Glomerular endothelial cell (primary cell): ENCODE data around the gene MYBL2. TPM values are rescaled to one million over a fixed set of nuclear protein-coding genes. Genes with fewer than 3 reads are reported as not detected.

Experiments
- DNase-seq: peaks from one replicate; pipeline ENCODE4 v3.0.0-alpha.2; 2011; ENCODE audit warnings: low read depth, low spot score; ENCODE audit errors: extremely low read depth
- total RNA-seq: library from RNA; depleted of rRNA; stranded (reverse); fragments of >200 nt; gene quantifications from 2 replicates; pipeline ENCODE4 v1.2.3, GENCODE V29; 2015

Gene MYBL2
- total RNA-seq, 1 donor from 2014 or later = 21.4 TPM

- no peak for DNase-seq
These were observed 54.7 kb downstream of the MYBL2 start for GRCh38 chr20:43721429-43722152.

DNA sequence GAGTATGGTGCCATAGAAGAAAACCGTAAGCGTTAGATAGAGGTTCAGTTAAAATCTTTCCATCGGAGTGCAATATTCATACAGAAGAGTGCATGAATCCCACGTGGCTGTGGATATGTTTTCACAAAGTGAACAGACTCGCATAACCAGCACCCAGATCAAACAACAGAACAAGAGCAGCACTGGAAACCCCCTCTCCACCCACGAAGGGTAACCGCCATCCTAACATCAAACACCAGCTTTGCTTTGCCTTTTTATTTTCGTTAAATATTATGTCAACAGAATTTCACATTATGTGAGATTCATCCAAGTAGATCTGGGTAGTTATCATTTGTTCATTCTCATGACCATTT, 55.2 kb downstream of the MYBL2 start:
- DNase-seq = no peak

DNA sequence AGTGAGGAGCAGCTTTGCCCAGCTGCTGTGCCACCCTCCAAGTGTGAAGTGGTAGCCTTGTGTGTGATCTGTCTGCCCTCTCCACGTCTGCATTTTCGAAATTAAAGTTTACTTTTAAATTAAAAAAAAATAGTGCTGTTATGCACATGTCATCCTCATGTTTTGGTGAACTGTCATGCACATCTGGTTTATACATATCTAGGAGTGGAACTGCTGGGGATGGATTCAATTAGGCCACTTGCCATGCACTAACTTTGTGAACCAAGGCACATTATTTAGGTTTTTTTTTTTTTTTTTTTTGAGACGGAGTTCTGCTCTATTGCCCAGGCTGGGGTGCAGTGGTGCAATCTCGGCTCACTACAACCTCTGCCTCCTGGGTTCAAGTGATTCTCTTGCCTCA, 56.3 kb downstream of the MYBL2 start:
- no peak for DNase-seq

DNA sequence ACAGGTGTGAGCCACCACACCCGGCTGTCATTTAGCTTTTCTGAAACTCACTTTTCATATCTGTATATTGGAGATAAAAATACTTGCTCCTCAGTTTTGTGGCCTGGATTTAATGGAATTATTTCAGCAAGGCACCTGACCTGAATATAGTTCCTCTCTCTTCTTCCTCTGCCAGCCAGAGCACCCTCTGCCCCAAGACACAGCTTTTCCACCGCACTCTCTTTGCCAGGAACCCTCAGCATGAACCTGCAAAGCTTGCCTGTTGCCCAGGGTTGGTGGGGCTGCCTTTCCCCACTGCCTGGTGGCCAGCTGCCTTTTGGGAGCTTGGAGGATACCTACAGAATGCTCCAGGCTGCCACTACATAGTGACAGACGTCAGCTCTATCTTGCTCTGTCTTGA, 56.8 kb downstream of the MYBL2 start:
- no peak for DNase-seq

DNA sequence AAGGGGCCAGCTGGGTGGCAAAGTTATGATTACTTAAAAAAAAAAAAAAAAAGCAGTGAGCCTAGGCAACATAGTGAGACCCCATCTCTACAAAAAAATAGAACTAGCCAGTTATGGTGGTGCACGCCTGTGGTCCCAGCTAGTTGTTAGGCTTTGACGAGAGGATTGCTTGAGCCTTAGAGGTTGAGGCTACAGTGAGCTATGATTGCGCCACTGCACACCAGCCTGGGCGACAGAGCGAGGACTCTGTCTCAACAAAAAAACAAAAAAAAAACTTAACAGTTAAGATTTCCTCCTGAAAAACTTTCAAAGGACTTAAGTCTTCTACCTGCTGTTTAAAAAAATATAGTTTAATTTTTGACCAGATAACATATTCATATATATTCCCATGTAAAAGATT, 57.5 kb downstream of the MYBL2 start:
- DNase-seq = no peak

- DNase-seq = no peak
These were observed 58.8 kb downstream of the MYBL2 start for GRCh38 chr20:43725666-43726065.

DNA sequence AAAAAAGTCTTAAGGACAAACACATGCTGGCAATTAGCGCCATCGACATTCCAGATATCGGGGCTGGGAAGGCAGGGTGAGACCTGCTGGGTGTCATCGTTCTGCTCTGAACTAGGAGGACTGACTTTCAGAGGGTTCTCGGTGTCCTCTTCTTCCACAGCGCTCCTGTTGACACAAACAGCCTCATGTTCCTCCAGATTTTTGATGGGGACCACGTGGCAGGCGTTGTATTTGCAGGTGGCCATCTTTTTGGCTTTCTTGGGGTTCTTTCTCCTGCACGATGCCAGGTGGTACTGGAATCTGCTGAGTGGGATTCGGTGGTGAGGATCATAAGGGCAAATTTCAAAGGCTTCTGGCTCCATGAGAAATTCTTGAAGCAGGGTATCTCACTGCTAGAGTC, 59.4 kb downstream of the MYBL2 start:
- no peak for DNase-seq

GRCh38 chr20:43726811-43727338, 60.0 kb downstream of the MYBL2 start, which contains the start of gene GTSF1L:
Gene GTSF1L (minus strand): TSS chr20:43727002. CDS start chr20:43726694, 308 bp downstream.
- DNase-seq = peak; percentile 55

DNA sequence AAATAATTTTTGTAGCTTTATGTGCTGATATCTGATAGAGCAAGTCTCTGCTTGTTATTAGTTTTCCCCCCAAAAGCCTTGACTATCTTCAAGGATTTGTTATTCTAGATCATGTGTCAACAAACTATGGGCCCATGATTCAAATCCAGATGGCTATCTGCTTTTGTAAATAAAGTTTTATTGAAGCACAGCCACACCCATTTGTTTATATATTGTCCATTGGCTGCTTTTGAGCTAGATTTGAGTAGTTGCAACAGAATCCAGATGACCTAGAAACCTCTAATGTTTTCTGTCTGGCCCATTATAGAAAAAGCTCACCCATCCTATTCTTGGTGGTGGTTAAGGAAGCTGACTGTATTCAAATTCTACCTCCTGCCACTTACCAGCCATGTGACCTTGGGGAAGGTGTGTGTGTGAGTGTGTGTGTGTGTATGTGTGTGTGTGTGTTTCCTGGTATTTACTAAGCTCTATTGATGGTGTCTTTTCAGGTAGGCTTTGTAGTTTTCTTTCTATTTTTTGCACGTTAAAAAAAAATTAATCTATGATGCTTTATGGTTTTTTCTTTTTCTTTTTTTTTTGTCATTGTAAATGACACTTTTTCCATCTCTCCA, 61.2 kb downstream of the MYBL2 start:
- DNase-seq = no peak

GRCh38 chr20:43728686-43729255, 61.9 kb downstream of the MYBL2 start:
- no peak for DNase-seq

DNA sequence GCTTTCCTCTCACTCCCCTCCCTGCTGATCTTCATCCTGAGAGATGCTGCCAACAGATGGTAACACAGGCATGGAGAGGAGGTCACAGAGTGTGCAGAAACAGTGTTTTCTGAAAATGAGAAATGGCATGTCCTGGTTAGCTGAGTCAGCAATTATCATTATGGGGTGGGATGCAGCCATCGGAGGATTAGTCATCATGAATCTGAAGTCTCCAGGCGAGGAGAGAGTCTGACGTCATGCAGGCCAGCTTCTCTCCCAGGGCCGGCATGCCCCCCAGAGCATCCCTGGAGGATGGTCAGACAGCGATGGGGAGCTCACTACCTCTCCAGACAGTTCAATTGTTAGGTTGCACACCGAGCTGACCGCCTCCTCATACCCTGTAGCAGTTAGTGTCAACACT, 64.6 kb downstream of the MYBL2 start:
- DNase-seq = no peak

GRCh38 chr20:43731927-43732326, 65.0 kb downstream of the MYBL2 start:
- no peak for DNase-seq

- no peak for DNase-seq
These were observed 69.8 kb downstream of the MYBL2 start for GRCh38 chr20:43736588-43737158.

DNA sequence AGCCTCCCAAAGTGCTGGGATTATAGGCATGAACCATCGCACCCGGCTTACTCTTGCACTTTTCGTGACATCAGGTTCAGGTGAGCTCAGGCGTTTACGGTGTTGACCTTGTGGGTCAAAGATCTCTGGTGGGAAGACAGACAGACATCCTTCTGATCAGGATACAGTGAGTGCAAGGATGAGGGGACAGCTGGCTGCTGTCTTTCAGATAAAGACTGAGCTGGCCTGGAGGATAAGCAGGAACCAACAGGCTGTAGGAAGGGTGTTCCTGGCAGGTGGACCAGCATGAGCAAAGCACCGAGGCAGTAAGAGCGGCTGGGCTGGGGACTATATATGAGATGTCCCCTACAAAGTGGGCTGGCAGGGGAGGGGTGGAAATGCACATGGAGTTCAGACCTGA, 71.0 kb downstream of the MYBL2 start:
- DNase-seq = no peak

DNA sequence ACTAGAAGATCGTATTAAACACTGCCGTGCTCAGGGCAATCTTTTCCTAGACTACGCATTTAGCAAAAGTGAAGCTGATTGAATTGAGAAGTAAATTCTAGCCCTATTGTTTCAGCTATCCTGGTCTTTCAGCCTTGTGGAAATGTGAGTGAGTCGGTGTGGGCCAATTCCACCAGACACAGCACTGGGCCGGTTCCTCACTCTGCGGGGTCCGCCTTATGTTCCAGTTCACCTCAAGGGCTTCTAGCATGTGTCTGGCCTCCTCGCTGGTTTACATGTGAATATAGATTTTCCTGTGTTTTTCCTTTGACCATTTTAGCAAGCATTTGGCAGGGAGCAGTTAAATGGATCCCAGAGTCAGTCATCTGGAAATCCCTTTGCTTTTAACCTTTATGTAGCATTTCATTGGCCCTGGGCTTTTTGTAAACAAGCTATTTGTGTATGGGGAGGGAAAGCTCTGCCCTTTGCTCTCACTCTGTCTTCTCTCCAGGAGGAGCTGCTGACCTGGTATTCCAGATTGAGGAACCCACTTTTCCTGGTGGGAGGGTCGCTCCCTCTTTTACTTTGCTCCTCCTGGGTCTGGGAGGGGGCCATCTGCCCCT, 72.3 kb downstream of the MYBL2 start:
- no peak for DNase-seq

DNA sequence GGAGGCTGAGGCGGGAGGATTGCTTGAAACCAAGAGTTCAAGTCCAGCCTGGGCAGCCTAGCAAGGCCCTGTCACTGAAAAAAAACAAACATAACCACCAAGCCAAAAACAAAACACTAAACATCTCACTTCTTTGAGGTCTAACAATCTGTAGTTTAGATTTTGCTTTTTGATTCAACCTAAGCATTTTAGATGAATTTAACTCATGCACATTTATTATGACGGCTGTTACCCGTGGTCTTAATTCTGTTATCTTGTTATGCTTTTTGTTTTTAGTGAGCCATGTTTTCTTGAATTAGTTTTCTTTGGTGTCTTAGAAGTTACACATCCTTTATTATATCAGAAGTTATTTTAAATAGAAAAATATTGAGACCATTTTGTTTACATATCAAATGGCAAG, 73.7 kb downstream of the MYBL2 start:
- no peak for DNase-seq

- no peak for DNase-seq
These were observed 77.3 kb downstream of the MYBL2 start for GRCh38 chr20:43744151-43744611.

DNA sequence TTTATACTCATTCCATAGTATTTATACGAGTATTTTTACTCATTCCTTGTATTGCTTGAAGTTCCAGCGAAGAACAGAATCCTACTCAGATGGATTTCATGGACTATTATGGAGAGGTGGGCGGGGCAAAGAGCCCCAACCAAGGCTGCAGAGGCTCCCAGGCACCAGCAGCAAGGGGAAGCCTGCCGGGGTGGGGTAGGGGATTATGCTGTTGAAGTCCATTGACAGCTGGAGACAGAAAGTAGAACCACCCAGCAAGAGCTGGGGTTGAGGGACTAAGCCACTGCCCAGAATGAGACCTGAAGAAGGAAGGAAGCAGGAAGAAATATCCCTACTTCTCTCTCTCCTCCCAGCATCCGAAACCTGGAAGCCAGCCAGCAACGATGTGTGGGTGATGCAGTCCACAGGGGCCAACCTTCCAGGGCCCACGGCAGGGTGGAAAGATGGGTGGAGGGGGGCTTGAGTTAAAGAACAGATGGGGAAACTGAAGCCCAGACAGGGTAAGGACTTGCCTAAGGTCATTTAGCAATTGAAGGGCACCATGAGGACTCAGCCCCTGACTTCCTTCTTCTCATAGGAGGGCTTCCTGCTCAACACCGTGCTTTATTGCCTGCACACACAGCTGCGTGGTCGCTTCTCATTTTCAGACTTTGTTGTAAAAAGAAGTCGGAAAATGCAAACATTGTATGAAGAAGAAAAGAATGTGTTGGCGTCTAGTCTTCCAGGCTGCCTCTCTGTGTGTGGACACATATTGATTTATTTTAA, 78.2 kb downstream of the MYBL2 start:
- DNase-seq = no peak

GRCh38 chr20:43746344-43747137, 79.6 kb downstream of the MYBL2 start:
- no peak for DNase-seq

- DNase-seq = no peak
These were observed 81.4 kb downstream of the MYBL2 start for GRCh38 chr20:43748274-43748673.
